ENCODE data around the gene ERC2.

GRCh38 chr3:55498520-55498919 is 969.7 kb downstream of the ERC2 start:
- no peak for TF ChIP-seq MAX (IDR thresholded peaks at IDR 0.05)
- TF ChIP-seq CTCF (IDR thresholded peaks at IDR 0.05): no peak
